ENCODE results near the gene SOWAHC. TPM values are rescaled to one million over a fixed set of nuclear protein-coding genes. Genes with fewer than 3 reads are reported as not detected.
A peak's percentile ranks its signal among the peaks of the same experiment; 100 is the strongest.

The SOWAHC gene
- total and polyA plus RNA-seq, 2 of the 13 experiments (the other 11 are each of a cell fraction or from before 2014, with no cell fraction given) = 21.2 to 22.5 TPM

GRCh38 chr2:109637749-109638570, 23.8 kb downstream of the SOWAHC start (continued):
- TF ChIP-seq ZNF512 (CRISPR knock-in tag; IDR thresholded peaks at IDR 0.05) = no peak
- no peak for TF ChIP-seq ZNF703 (CRISPR knock-in tag; IDR thresholded peaks at IDR 0.05; ENCODE audit: borderline replicate concordance)
- 0 out of 2 replicates have a peak, but pooled peaks have one; percentile 29 for TF ChIP-seq KDM1A (CRISPR knock-in tag; IDR thresholded peaks at IDR 0.05)
- TF ChIP-seq NR3C1 (CRISPR knock-in tag; IDR thresholded peaks at IDR 0.05) = no peak

GRCh38 chr2:109638795-109639194, 24.6 kb downstream of the SOWAHC start:
- H3K27me3 ChIP-seq (ENCODE audit: control insufficient read depth in 1 of 2, insufficient read depth in 2 of 2, low read length in 2 of 2) = no peaks in the 10 kb centered on the region
- intact Hi-C loops (cut with micrococcal nuclease; ENCODE audit: unreplicated experiment) (no loop called here), in situ Hi-C loops (cut with HindIII; ENCODE audit: extremely low pct_ligation_motif_present, low pct_unique_long_range_greater_than_20kb) (no loop called here)
- DNase-seq (ENCODE audit: low spot score) = no peak
- H4K20me1 ChIP-seq (ENCODE audit: insufficient read depth, low read length) = no peaks in the 10 kb centered on the region
- no peaks in the 10 kb centered on the region for H3K9me3 ChIP-seq (ENCODE audit: low read length)
- no peak overlapping the region for H3K4me3 ChIP-seq (replicated peaks in 1 of 3; ENCODE audit: insufficient read depth in 1 of 3, low read depth in 2 of 3, low read length in 3 of 3)
- no peak overlapping the region for H2AFZ ChIP-seq (ENCODE audit: low read length)
- peak overlapping the region; percentile 55; the same call in 1 of the 2 replicates for H3K9ac ChIP-seq (ENCODE audit: insufficient read depth, low read depth, low read length)
- BruUV-seq (replicated peaks) = no TSS peak
- peak overlapping the region; percentile 79 for H3K27ac ChIP-seq (ENCODE audit: extremely low read length, insufficient read depth, low read length)
- H3K4me1 ChIP-seq (ENCODE audit: insufficient read depth, low read length) = peaks cover 87% of the 10 kb centered on the region
- peak; percentile 61 for ATAC-seq
- peak; percentile 21 for FAIRE-seq
- no peaks in the 10 kb centered on the region for H3K36me3 ChIP-seq (replicated peaks in 1 of 2; ENCODE audit: control insufficient read depth in 1 of 2, insufficient read depth in 2 of 2, low read length in 2 of 2)
- ChIA-PET CTCF (ENCODE audit: low intra/inter-chr PET ratio, low total read pairs) (no interaction called here), POLR2A (interaction anchor here (1.1 kb wide), 1 partner anchor 24 kb away, joined by 16 read pairs; the partner anchor contains the start of genes SEPTIN10 and SOWAHC)
- H3K79me2 ChIP-seq (ENCODE audit: insufficient read depth, low read length) = no peaks in the 10 kb centered on the region
- H3K4me2 ChIP-seq (ENCODE audit: low read depth, low read length) = peak overlapping the region; percentile 67
- no peak for TF ChIP-seq ZNF260 (CRISPR knock-in tag; IDR thresholded peaks at IDR 0.05; ENCODE audit: borderline replicate concordance, low read depth)
- TF ChIP-seq ZFX (CRISPR knock-in tag; IDR thresholded peaks at IDR 0.05; ENCODE audit: low read depth) = peak; percentile 3; the same call in 1 of the 2 replicates
- no peak for TF ChIP-seq E2F5 (CRISPR knock-in tag; conservative IDR thresholded peaks at IDR 0.05)
- 42% methylated on average over 3 of the region's 3 CpGs for WGBS (ENCODE audit: low lambda C conversion rate)
